ENCODE results near the gene CRACDL. TPM values are rescaled to one million over a fixed set of nuclear protein-coding genes. Genes with fewer than 3 reads are reported as not detected.

The CRACDL gene
- total and polyA plus RNA-seq, 2 donors (not counting 3 experiments of a cell fraction or from before 2014, with no cell fraction given): 0.92 to 6.3 TPM

DNA sequence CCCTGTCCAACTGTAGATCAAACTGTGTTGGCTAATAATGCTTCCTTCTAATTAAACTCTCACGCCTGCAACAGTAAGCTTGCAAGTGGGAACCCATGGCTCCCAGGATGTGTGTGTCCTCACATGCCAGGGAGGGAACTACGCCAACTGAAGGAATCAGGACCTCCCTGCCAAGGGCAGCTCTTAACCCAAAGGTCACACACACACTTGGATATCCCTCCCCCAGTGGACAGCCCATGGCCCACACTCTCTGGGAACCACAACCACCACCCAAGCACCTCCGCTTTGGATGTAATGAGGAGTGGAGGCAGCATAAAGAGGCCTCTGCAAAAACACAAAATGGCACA lies 102.1 kb downstream of the CRACDL start:
- Histone ChIP-seq H3K79me2 (ENCODE audit: control insufficient read depth, insufficient read depth, low read length) (no peaks in the 10 kb centered on the region), H3K4me1 (ENCODE audit: control insufficient read depth, extremely low read depth, insufficient read depth, low read length) (peaks cover 29% of the 10 kb centered on the region), H3K4me2 (ENCODE audit: insufficient read depth, low read length) (peak overlapping the region; percentile 21), H3K27me3 (ENCODE audit: control insufficient read depth in 2 of 2, insufficient read depth in 2 of 2, low read length in 2 of 2) (no peaks in the 10 kb centered on the region), H4K20me1 (replicated peaks; ENCODE audit: control insufficient read depth, extremely low read depth, insufficient read depth, low read length) (no peaks in the 10 kb centered on the region), H3K9me3 (replicated peaks; ENCODE audit: control insufficient read depth, insufficient read depth, low read length) (no peaks in the 10 kb centered on the region), H2AFZ (ENCODE audit: low read depth, low read length) (peak overlapping the region; percentile 60), H3K4me3 (replicated peaks in 1 of 3; ENCODE audit: insufficient read depth in 1 of 3, low read depth in 1 of 3, low read length in 3 of 3) (no peak overlapping the region), H3K36me3 (ENCODE audit: control insufficient read depth in 2 of 2, extremely low read depth in 1 of 2, insufficient read depth in 2 of 2, low read length in 2 of 2) (no peaks in the 10 kb centered on the region), H3K27ac (ENCODE audit: insufficient read depth, low read depth, low read length) (peak overlapping the region; percentile 85), H3K9me1 (replicated peaks; ENCODE audit: control insufficient read depth, extremely low read depth, insufficient read depth, low read length) (no peaks in the 10 kb centered on the region), H3K9ac (replicated peaks; ENCODE audit: extremely low read depth, insufficient read depth, low read length) (no peak overlapping the region)
- POLR2A ChIA-PET: interaction anchor here (1.0 kb wide), 1 partner anchor 15 kb away, joined by 3 read pairs; no protein-coding TSS in a partner anchor
- BruUV-seq (replicated peaks): no TSS peak
- dilution Hi-C loops (cut with MboI; ENCODE audit: extremely low pct_ligation_motif_present, low sequenced_read_pairs): no loop called here
- CTCF ChIA-PET: interaction anchor here (0.6 to 5.5 kb wide), 5 partner anchors 10 to 232 kb away, joined by 3 to 65 read pairs (median 4); partner anchors contain the start of gene MGAT4A
- TF ChIP-seq POLR2AphosphoS5 (IDR thresholded peaks at IDR 0.05; ENCODE audit: insufficient read depth, low read depth, low read length) (peak; percentile 19), POLR2A (IDR thresholded peaks at IDR 0.05; ENCODE audit: low read depth, low read length) (peak; percentile 28), JUN (IDR thresholded peaks at IDR 0.05; ENCODE audit: borderline replicate concordance, insufficient read depth, insufficient read length, low read depth) (no peak), GATA2 (IDR thresholded peaks at IDR 0.05; ENCODE audit: insufficient read depth, insufficient read length, low read depth, low read length) (peak; percentile 5)
- intact Hi-C loops (cut with micrococcal nuclease): loop anchor here (1.0 to 2.0 kb wide), 7 partner anchors 10 to 185 kb away; no protein-coding TSS in a partner anchor
- FAIRE-seq (no peak), DNase-seq (ENCODE audit: low read depth, low spot score) (no peak)

- peak overlapping the region; percentile 22 for H2AFZ ChIP-seq (ENCODE audit: low read depth, low read length)
- H3K9ac ChIP-seq (replicated peaks; ENCODE audit: extremely low read depth, insufficient read depth, low read length): peak overlapping the region; percentile 22
- peaks cover 32% of the 10 kb centered on the region for H3K4me1 ChIP-seq (ENCODE audit: control insufficient read depth, extremely low read depth, insufficient read depth, low read length)
- intact Hi-C loops (cut with micrococcal nuclease): loop anchor here (1.0 to 2.0 kb wide), 7 partner anchors 9 to 184 kb away; no protein-coding TSS in a partner anchor
- no peaks in the 10 kb centered on the region for H3K9me3 ChIP-seq (replicated peaks; ENCODE audit: control insufficient read depth, insufficient read depth, low read length)
- dilution Hi-C loops (cut with MboI; ENCODE audit: extremely low pct_ligation_motif_present, low sequenced_read_pairs): no loop called here
- CTCF ChIA-PET: interaction anchor here (0.6 to 5.5 kb wide), 5 partner anchors 9 to 233 kb away, joined by 3 to 65 read pairs (median 4); partner anchors contain the start of gene MGAT4A
- H3K9me1 ChIP-seq (replicated peaks; ENCODE audit: control insufficient read depth, extremely low read depth, insufficient read depth, low read length): no peaks in the 10 kb centered on the region
- H3K79me2 ChIP-seq (ENCODE audit: control insufficient read depth, insufficient read depth, low read length): no peaks in the 10 kb centered on the region
- H3K27me3 ChIP-seq (ENCODE audit: control insufficient read depth in 2 of 2, insufficient read depth in 2 of 2, low read length in 2 of 2): no peaks in the 10 kb centered on the region
- H3K4me3 ChIP-seq (replicated peaks in 1 of 3; ENCODE audit: insufficient read depth in 1 of 3, low read depth in 1 of 3, low read length in 3 of 3): no peak overlapping the region
- no peaks in the 10 kb centered on the region for H3K36me3 ChIP-seq (ENCODE audit: control insufficient read depth in 2 of 2, extremely low read depth in 1 of 2, insufficient read depth in 2 of 2, low read length in 2 of 2)
- peak overlapping the region; percentile 21 for H3K4me2 ChIP-seq (ENCODE audit: insufficient read depth, low read length)
- TSS peak; percentile 40 for BruUV-seq (replicated peaks)
- DNase-seq (ENCODE audit: low read depth, low spot score) (peak; percentile 79), FAIRE-seq (peak; percentile 98)
- no peaks in the 10 kb centered on the region for H4K20me1 ChIP-seq (replicated peaks; ENCODE audit: control insufficient read depth, extremely low read depth, insufficient read depth, low read length)
- POLR2A ChIA-PET: interaction anchor here (1.0 kb wide), 1 partner anchor 14 kb away, joined by 3 read pairs; no protein-coding TSS in a partner anchor
- peak overlapping the region; percentile 85 for H3K27ac ChIP-seq (ENCODE audit: insufficient read depth, low read depth, low read length)
- TF ChIP-seq POLR2A (IDR thresholded peaks at IDR 0.05; ENCODE audit: low read depth, low read length) (peak; percentile 76), CTCF (IDR thresholded peaks at IDR 0.05; ENCODE audit: extremely low read depth in 1 of 2, insufficient read depth in 1 of 2, low read depth in 1 of 2, low read length in 2 of 2) (no peak), EZH2 (IDR thresholded peaks at IDR 0.05; ENCODE audit: borderline replicate concordance, low read depth, low read length, severe bottlenecking) (no peak), GATA2 (IDR thresholded peaks at IDR 0.05; ENCODE audit: insufficient read depth, insufficient read length, low read depth, low read length) (peak; percentile 85), FOS (IDR thresholded peaks at IDR 0.05; ENCODE audit: borderline replicate concordance, insufficient read depth, low read length) (peak; percentile 91), JUN (IDR thresholded peaks at IDR 0.05; ENCODE audit: borderline replicate concordance, insufficient read depth, insufficient read length, low read depth) (peak; percentile 69), POLR2AphosphoS5 (IDR thresholded peaks at IDR 0.05; ENCODE audit: insufficient read depth, low read depth, low read length) (peak; percentile 85), MYC (IDR thresholded peaks at IDR 0.05; ENCODE audit: low read depth, low read length) (peak; percentile 60)
Measured at GRCh38 chr2:98833172-98833916, 102.7 kb downstream of the CRACDL start.
